HEK293 (cell line): Measurements from ENCODE around the gene EPS8.

Experiments used
- CTCF ChIP-seq: fragments of 450-650 bp; formaldehyde crosslinking; IDR thresholded peaks from 2 replicates; pipeline ENCODE4 v1.5.1; 2016; ENCODE audit warnings: missing biosample characterization, missing genetic modification characterization
- GLIS1 ChIP-seq: fragments of 450-650 bp; formaldehyde crosslinking; IDR thresholded peaks from 2 replicates; pipeline ENCODE4 v1.5.1; 2016; ENCODE audit warnings: missing biosample characterization, missing genetic modification characterization
- HOXA7 ChIP-seq: sonication (generic); formaldehyde crosslinking; IDR thresholded peaks from 2 replicates; pipeline ENCODE4 v1.8.1; 2022; ENCODE audit warnings: missing genetic modification reagents, borderline replicate concordance
- INSM2 ChIP-seq: fragments of 450-650 bp; formaldehyde crosslinking; IDR thresholded peaks from 2 replicates; pipeline ENCODE4 v1.5.1; 2016; ENCODE audit warnings: missing biosample characterization, missing genetic modification characterization
- KLF8 ChIP-seq: fragments of 450-650 bp; formaldehyde crosslinking; IDR thresholded peaks from 2 replicates; pipeline ENCODE4 v1.5.1; 2016; ENCODE audit warnings: missing biosample characterization, missing genetic modification characterization
- MEIS1 ChIP-seq: sonication (generic); formaldehyde crosslinking; IDR thresholded peaks from 2 replicates; pipeline ENCODE4 v1.8.1; 2022; ENCODE audit warnings: missing genetic modification reagents, mild to moderate bottlenecking, borderline replicate concordance
- SP3 ChIP-seq: fragments of 450-650 bp; formaldehyde crosslinking; IDR thresholded peaks from 2 replicates; pipeline ENCODE4 v1.5.1; 2016; ENCODE audit warnings: missing biosample characterization, missing genetic modification characterization
- TCF7L2 ChIP-seq: IDR thresholded peaks from 2 replicates; pipeline ENCODE4 v1.6.1; 2011; ENCODE audit warnings: low read depth, mild to moderate bottlenecking, inconsistent platforms, low read length, moderate library complexity, borderline replicate concordance
- ZBTB17 ChIP-seq: fragments of 450-650 bp; formaldehyde crosslinking; IDR thresholded peaks from 2 replicates; pipeline ENCODE4 v1.5.1; 2016; ENCODE audit warnings: missing biosample characterization, missing genetic modification characterization
- ZBTB6 ChIP-seq: fragments of 450-650 bp; formaldehyde crosslinking; IDR thresholded peaks from 2 replicates; pipeline ENCODE4 v1.5.1; 2017; ENCODE audit warnings: missing biosample characterization, missing genetic modification characterization
- ZNF223 ChIP-seq: fragments of 450-650 bp; formaldehyde crosslinking; IDR thresholded peaks from 2 replicates; pipeline ENCODE4 v1.5.1; 2016; ENCODE audit warnings: missing biosample characterization, missing genetic modification characterization
- ZNF274 ChIP-seq, 2 experiments: fragments of 200-500 bp in 1 of 2; fragments of 450-650 bp in 1 of 2; sonication (Bioruptor generic) in 1 of 2; formaldehyde crosslinking in 1 of 2; IDR thresholded peaks; 2 replicates each; pipeline versions ENCODE4 v1.5.1 to v1.6.1; 2014 to 2016; ENCODE audit warnings: borderline replicate concordance in 1 of 2, inconsistent platforms in 1 of 2, low read length in 1 of 2, missing biosample characterization in 1 of 2, missing genetic modification characterization in 1 of 2
- ZNF280D ChIP-seq: fragments of 450-650 bp; formaldehyde crosslinking; IDR thresholded peaks from 2 replicates; pipeline ENCODE4 v1.5.1; 2016; ENCODE audit warnings: missing biosample characterization, missing genetic modification characterization
- ZNF292 ChIP-seq: fragments of 450-650 bp; formaldehyde crosslinking; IDR thresholded peaks from 2 replicates; pipeline ENCODE4 v1.5.1; 2016; ENCODE audit warnings: low read depth, missing biosample characterization, missing genetic modification characterization, borderline replicate concordance
- ZNF350 ChIP-seq: fragments of 450-650 bp; formaldehyde crosslinking; IDR thresholded peaks from 2 replicates; pipeline ENCODE4 v1.5.0; 2017; ENCODE audit warnings: missing biosample characterization, mild to moderate bottlenecking, missing genetic modification characterization
- ZNF394 ChIP-seq: fragments of 450-650 bp; formaldehyde crosslinking; IDR thresholded peaks from 2 replicates; pipeline ENCODE4 v1.5.1; 2016; ENCODE audit warnings: missing biosample characterization, missing genetic modification characterization, mild to moderate bottlenecking, moderate library complexity, borderline replicate concordance
- ZNF423 ChIP-seq: fragments of 450-650 bp; formaldehyde crosslinking; IDR thresholded peaks from 2 replicates; pipeline ENCODE4 v1.5.1; 2016; ENCODE audit warnings: missing biosample characterization, missing genetic modification characterization
- ZNF48 ChIP-seq: fragments of 450-650 bp; formaldehyde crosslinking; IDR thresholded peaks from 2 replicates; pipeline ENCODE4 v1.5.1; 2016; ENCODE audit warnings: missing biosample characterization, missing genetic modification characterization
- ZNF510 ChIP-seq: fragments of 450-650 bp; formaldehyde crosslinking; IDR thresholded peaks from 2 replicates; pipeline ENCODE4 v1.5.1; 2018; ENCODE audit warnings: mild to moderate bottlenecking, missing genetic modification characterization, missing biosample characterization; ENCODE audit not compliant: insufficient replicate concordance
- ZNF518A ChIP-seq: fragments of 450-650 bp; formaldehyde crosslinking; conservative IDR thresholded peaks from 2 replicates; pipeline ENCODE4 v1.5.1; 2016; ENCODE audit warnings: low read depth, missing biosample characterization, missing genetic modification characterization
- ZNF571 ChIP-seq: fragments of 450-650 bp; formaldehyde crosslinking; IDR thresholded peaks from 2 replicates; pipeline ENCODE4 v1.5.0; 2017; ENCODE audit warnings: missing biosample characterization, missing genetic modification characterization
- ZNF600 ChIP-seq: fragments of 450-650 bp; formaldehyde crosslinking; IDR thresholded peaks from 2 replicates; pipeline ENCODE4 v1.5.1; 2016; ENCODE audit warnings: missing biosample characterization, missing genetic modification characterization
- ZNF623 ChIP-seq: fragments of 450-650 bp; formaldehyde crosslinking; IDR thresholded peaks from 2 replicates; pipeline ENCODE4 v1.5.1; 2016; ENCODE audit warnings: missing biosample characterization, missing genetic modification characterization
- ZNF777 ChIP-seq: fragments of 450-650 bp; formaldehyde crosslinking; IDR thresholded peaks from 2 replicates; pipeline ENCODE4 v1.5.1; 2017; ENCODE audit warnings: missing biosample characterization, missing genetic modification characterization, borderline replicate concordance
- ZNF792 ChIP-seq: fragments of 450-650 bp; formaldehyde crosslinking; IDR thresholded peaks from 2 replicates; pipeline ENCODE4 v1.5.1; 2016; ENCODE audit warnings: missing biosample characterization, missing genetic modification characterization

EPS8 gene

DNA sequence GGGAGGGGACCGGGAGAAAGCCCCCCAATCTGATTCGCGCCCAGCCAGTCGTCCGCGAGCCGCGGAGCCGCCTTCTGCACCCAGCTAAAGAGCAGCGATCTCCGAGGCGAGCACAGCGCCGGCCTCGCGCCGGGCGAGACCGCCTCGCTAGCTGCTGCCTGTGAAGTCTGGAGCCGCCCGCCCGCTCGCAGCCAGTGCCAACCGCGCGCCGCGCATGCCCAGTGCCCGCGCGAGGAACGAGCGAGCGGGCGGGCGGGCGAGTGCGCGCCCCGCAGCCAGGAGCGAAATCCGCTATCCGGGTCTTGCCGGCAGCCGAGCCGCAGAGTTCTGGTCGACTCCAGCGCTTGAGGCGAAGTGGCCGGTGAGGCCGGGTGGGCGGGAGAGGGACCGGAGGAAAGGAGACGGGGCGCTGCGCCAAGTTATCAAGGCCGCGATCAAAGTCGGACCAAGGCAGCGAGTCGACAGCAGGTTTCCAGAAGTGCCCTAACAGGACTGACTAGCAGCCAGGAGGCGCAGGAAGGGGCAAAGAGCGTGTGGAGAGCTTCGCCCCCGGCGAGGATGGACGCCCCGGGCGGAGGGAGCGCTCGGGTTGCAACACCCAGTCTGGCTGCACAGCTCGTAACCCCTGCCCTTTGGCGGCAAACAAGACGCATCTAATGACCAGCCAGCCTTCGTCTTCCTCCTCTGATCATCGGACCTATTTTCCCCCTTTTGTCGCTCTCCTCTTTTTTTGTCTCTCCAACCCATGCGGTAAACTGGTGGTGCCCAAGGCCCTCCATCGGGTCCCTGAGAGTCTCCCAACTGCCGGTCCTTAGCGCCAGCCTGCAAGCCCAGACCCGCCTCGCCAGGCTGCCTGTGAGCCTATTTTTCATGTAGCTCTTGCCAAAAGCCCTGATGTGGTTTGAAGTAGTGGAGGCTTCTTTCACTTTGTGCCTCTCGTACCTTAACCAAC lies at the start of gene EPS8 (continued):
- TF ChIP-seq ZNF518A (0 out of 2 replicates have a peak, but pooled peaks have one; percentile 28), MEIS1 (CRISPR knock-in tag) (no peak), TCF7L2 (no peak; the same call in 1 of the 2 replicates), KLF8 (tag by site-specific recombination) (peak; percentile 84), ZBTB6 (peak; percentile 92), GLIS1 (tag by site-specific recombination) (peak; percentile 69), ZNF280D (tag by site-specific recombination) (0 out of 2 replicates have a peak, but pooled peaks have one; percentile 34), ZNF394 (no peak; the same call in 1 of the 2 replicates), ZNF350 (no peak), ZNF274 (IDR thresholded peaks at IDR 0.05; ENCODE audit: low read length) (no peak), ZNF274 (tag by site-specific recombination; IDR thresholded peaks at IDR 0.05; ENCODE audit: borderline replicate concordance) (no peak), ZNF600 (tag by site-specific recombination) (peak; percentile 84), ZNF792 (tag by site-specific recombination) (peak; percentile 83; the same call in 1 of the 2 replicates), ZNF623 (tag by site-specific recombination) (peak; percentile 14; the same call in 1 of the 2 replicates), ZNF777 (tag by site-specific recombination) (peak; percentile 83), SP3 (tag by site-specific recombination) (peak; percentile 58), ZNF571 (tag by site-specific recombination) (no peak), ZNF292 (tag by site-specific recombination) (no peak), ZNF423 (tag by site-specific recombination) (0 out of 2 replicates have a peak, but pooled peaks have one; percentile 45), ZBTB17 (tag by site-specific recombination) (peak; percentile 83), ZNF223 (tag by site-specific recombination) (no peak), CTCF (tag by site-specific recombination) (peak; percentile 84), ZNF510 (tag by site-specific recombination) (no peak), HOXA7 (CRISPR knock-in tag) (no peak), ZNF48 (tag by site-specific recombination) (no peak), INSM2 (tag by site-specific recombination) (peak; percentile 49; the same call in 1 of the 2 replicates)
